IPS-NIHi7 (cell line): ENCODE results near the gene ITGA11.

Experiments
- DNase-seq: peaks from one replicate; pipeline ENCODE4 v3.0.0; 2012; ENCODE audit warnings: mixed read lengths; ENCODE audit errors: extremely low spot score

Gene ITGA11

GRCh38 chr15:68310804-68311463 lies 121.0 kb downstream of the ITGA11 start:
- DNase-seq = no peak

GRCh38 chr15:68310178-68310803 lies 121.7 kb downstream of the ITGA11 start:
- no peak for DNase-seq

GRCh38 chr15:68309024-68309423 lies 122.9 kb downstream of the ITGA11 start:
- DNase-seq = no peak

GRCh38 chr15:68307131-68307928 lies 124.6 kb downstream of the ITGA11 start:
- no peak for DNase-seq

GRCh38 chr15:68305420-68305871 lies 126.5 kb downstream of the ITGA11 start:
- no peak for DNase-seq

GRCh38 chr15:68304589-68305337 lies 127.2 kb downstream of the ITGA11 start:
- peak; percentile 44 for DNase-seq

- DNase-seq = no peak
Observed at GRCh38 chr15:68303560-68304436, 128.2 kb downstream of the ITGA11 start.

GRCh38 chr15:68303134-68303533 lies 128.8 kb downstream of the ITGA11 start:
- no peak for DNase-seq

- DNase-seq = no peak
Observed at GRCh38 chr15:68302729-68303128, 129.2 kb downstream of the ITGA11 start.

- no peak for DNase-seq
Observed at GRCh38 chr15:68301301-68301700, 130.7 kb downstream of the ITGA11 start.

- DNase-seq = no peak
Observed at GRCh38 chr15:68300115-68300940, 131.6 kb downstream of the ITGA11 start.

- no peak for DNase-seq
Observed at GRCh38 chr15:68299436-68299835, 132.5 kb downstream of the ITGA11 start.

- DNase-seq = no peak
Observed at GRCh38 chr15:68298882-68299381, 133.0 kb downstream of the ITGA11 start.

GRCh38 chr15:68298336-68298735 lies 133.6 kb downstream of the ITGA11 start:
- DNase-seq = no peak

GRCh38 chr15:68295014-68295805 lies 136.8 kb downstream of the ITGA11 start:
- no peak for DNase-seq

GRCh38 chr15:68292967-68293366 lies 139.0 kb downstream of the ITGA11 start:
- no peak for DNase-seq

- no peak for DNase-seq
Observed at GRCh38 chr15:68292157-68292781, 139.7 kb downstream of the ITGA11 start.

GRCh38 chr15:68290715-68291114 lies 141.2 kb downstream of the ITGA11 start:
- no peak for DNase-seq
